ENCODE results near the gene CDKN2B-AS1.
"Not testable (repeated sequence)": the region's sequence is repeated elsewhere in the genome, so short reads cannot be mapped to it uniquely, and the experiment has no call there.

Gene CDKN2B-AS1

GRCh38 chr9:21994556-21995005 lies at the start of gene CDKN2B-AS1:
Gene CDKN2B-AS1, plus strand, starts transcription at chr9:21994791.
- DNase-seq: peak; percentile 68 to 76

GRCh38 chr9:21945606-21946005 lies 49.0 kb upstream of the CDKN2B-AS1 start:
- no peak for DNase-seq

GRCh38 chr9:21958833-21959232 lies 35.8 kb upstream of the CDKN2B-AS1 start:
- no peak for DNase-seq

DNA sequence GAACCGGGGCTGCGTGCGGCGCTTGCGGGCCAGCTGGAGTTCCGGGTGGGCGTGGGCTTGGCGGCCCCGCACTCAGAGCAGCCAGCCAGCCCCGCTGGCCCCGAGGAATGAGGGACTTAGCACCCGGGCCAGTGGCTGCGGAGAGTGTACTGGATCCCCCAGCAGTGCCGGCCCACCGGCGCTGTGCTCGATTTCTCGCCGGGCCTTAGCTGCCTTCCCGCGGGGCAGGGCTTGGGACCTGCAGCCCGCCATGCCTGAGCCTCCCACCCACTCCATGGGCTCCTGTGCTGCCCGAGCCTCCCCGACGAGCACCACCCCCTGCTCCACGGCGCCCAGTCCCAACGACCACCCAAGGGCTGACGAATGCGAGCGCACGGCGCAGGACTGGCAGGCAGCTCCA lies 35.3 kb upstream of the CDKN2B-AS1 start:
- DNase-seq: not testable (repeated sequence)

DNA sequence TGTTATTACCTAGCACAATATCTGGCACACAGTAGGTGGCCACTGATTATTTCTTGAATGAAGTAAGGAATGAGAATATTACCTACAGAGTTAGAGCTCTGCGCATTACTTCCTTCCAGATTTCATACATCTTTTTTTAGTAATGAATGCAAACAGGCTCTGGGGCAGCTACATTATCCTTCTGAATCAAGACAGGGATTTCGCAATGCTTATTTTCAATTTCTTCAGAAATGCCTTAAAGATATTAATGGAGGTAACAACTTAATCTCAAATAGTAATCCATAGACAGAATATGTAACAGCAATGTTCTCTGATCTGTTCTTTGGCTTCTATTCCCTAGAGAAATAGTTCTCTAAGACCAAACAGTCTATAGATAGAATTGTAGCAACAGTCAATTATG lies 33.0 kb upstream of the CDKN2B-AS1 start:
- DNase-seq: no peak

DNA sequence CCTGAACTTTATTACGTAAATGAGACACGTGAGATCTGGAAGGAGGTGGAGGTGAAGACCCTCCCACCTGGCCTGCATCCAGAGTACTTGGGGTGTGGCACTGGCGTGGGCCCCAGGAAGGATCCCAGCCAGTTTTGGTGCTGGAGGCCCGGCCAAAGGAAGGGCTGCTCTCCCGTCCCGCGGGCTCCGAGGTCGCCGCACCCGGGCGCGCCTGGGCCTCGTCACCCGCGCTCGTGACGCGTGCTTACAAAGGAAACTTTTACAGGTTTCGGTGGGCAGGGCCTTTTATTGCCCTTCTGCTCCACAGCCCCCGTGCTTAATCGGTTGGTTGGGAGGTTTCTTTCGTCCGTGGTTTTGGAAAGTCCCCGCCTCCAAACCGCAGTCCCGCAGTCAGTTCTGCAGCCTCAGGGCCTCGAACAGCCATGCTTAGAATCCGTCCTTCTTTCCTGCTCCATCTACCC lies 29.6 kb upstream of the CDKN2B-AS1 start:
- no peak for DNase-seq

- no peak for DNase-seq
Measured at GRCh38 chr9:21965401-21965951, 29.1 kb upstream of the CDKN2B-AS1 start.

GRCh38 chr9:21966140-21966851 lies 28.3 kb upstream of the CDKN2B-AS1 start:
- no peak for DNase-seq

DNA sequence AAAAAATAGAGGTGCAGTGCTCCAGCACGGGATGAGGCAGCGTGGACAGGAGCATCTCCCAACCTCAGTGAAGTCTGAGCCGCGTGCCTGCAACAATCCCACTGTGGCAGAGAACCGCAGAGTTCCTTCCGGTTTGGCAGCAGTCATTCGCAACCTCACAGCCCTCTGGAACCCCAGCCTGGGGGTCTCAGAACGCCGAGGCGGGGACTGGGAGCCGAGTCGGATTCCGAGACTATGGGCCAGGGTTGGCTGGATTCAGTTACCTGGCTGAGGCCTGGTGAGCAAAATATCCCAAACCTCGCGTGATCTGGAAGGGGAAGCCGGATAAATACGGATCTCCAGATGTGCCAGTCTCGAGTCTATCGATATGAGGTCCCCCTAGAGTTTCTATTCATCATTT lies 27.4 kb upstream of the CDKN2B-AS1 start:
- no peak for DNase-seq

DNA sequence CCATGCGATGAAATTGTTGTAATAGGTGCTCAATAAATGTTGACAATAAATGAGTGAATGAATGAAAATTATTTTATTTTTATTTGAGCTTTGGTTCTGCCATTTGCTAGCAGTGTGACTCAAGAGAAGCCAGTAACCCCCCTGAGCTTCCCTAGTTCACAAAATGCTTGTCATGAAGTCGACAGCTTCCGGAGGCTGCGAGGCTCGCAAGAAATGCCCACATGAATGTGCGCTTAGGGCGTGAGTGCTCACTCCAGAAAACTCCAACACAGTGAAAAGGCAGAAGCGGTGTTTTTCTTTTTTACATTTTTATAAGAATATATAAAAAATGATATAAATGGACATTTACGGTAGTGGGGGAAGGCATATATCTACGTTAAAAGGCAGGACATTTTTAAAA lies 26.9 kb upstream of the CDKN2B-AS1 start:
- DNase-seq: no peak

DNA sequence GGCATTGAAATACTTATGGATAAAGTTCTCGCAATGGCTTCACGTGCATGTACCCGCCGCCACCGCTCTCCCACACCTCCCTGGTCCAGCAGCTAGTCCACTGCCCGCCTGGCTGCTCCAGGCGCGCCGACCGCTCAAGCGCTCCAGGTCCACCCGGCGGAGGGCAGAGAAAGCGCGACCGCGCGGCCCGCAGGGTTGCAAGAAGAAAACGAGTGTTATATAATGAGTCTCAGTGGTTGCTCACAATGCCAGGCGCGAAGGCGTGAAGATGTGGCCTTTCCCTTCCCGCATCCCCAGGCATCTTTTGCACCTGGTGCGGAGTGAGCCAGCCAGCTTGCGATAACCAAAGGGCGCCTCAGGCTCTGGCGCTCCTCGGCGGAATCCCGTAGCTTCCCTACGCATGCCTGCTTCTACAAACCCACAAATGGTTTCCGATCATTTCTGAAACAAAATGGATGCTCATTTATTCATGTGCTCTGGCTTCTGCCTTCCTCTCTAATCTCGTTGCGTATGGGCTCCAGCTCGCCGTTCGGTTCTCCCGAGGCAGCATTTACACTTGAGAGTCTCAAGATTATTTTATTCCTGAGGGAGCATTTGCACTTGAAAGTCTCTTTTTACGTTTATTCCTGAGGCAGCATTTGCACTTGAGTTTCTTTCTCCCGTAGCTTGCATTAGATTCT lies 26.1 kb upstream of the CDKN2B-AS1 start:
- no peak for DNase-seq

GRCh38 chr9:21969011-21969940 lies 25.3 kb upstream of the CDKN2B-AS1 start:
- no peak for DNase-seq

GRCh38 chr9:21969951-21970799 lies 24.4 kb upstream of the CDKN2B-AS1 start:
- DNase-seq: no peak

DNA sequence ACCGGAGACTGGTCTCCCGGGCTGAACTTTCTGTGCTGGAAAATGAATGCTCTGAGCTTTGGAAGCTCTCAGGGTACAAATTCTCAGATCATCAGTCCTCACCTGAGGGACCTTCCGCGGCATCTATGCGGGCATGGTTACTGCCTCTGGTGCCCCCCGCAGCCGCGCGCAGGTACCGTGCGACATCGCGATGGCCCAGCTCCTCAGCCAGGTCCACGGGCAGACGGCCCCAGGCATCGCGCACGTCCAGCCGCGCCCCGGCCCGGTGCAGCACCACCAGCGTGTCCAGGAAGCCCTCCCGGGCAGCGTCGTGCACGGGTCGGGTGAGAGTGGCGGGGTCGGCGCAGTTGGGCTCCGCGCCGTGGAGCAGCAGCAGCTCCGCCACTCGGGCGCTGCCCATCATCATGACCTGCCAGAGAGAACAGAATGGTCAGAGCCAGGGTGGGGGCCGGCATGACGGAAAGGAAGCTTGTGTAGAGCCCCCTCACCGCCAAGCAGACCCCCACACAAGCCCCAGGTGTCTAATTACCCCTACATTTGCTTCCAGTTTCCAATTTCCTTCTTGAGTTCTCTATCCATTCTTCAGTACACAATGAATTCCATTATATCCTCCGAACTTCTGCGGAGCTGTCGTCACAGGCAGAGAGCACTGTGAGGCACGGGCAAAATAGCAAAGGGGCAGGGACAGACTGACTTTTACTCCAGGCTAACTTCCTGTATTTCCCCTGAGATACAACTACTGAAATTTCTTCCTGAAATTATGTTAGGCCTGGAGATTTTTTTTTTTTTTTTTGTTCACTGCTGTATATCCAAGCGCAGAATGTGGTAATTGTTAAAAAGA lies 23.6 kb upstream of the CDKN2B-AS1 start:
- no peak for DNase-seq

- DNase-seq: no peak
Measured at GRCh38 chr9:21972361-21972760, 22.2 kb upstream of the CDKN2B-AS1 start.

- peak in 1 of 2 experiments; percentile 47 for DNase-seq
Measured at GRCh38 chr9:21974343-21974721, 20.3 kb upstream of the CDKN2B-AS1 start.

DNA sequence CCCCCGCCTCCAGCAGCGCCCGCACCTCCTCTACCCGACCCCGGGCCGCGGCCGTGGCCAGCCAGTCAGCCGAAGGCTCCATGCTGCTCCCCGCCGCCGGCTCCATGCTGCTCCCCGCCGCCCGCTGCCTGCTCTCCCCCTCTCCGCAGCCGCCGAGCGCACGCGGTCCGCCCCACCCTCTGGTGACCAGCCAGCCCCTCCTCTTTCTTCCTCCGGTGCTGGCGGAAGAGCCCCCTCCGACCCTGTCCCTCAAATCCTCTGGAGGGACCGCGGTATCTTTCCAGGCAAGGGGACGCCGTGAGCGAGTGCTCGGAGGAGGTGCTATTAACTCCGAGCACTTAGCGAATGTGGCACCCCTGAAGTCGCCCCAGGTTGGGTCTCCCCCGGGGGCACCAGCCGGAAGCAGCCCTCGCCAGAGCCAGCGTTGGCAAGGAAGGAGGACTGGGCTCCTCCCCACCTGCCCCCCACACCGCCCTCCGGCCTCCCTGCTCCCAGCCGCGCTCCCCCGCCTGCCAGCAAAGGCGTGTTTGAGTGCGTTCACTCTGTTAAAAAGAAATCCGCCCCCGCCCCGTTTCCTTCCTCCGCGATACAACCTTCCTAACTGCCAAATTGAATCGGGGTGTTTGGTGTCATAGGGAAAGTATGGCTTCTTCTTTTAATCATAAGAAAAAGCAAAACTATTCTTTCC lies 19.7 kb upstream of the CDKN2B-AS1 start:
- peak; percentile 52 to 75 for DNase-seq

DNA sequence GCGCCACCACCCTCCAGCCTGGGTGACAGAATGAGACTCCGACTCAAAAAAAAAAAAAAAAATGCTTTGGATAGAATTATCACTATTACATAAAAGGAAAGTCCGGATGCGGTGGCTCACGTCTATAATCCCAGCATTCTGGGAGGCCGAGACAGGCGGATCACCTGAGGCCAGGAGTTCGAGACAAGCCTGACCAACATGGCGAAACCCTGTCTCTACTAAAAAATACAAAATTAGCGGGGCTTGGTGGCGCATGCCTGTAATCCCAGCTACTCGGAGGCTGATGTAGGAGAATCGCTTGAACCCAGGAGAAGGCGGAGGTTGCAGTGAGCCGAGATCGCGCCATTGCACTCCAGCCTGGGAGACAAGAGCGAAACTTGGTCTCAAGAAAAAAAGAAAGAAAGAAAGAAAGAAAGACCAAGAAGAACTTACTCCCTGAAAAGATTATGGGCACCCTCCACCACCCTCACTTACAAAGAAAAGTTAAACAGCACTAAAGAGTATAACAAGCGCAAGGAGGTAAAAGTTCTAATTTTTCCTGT lies 18.2 kb upstream of the CDKN2B-AS1 start:
- no peak for DNase-seq

- DNase-seq: no peak
Measured at GRCh38 chr9:21982391-21982790, 12.2 kb upstream of the CDKN2B-AS1 start.
